HG03135 (cell line): ENCODE data around the gene MAFG.

Experiments
- ATAC-seq: cut with Tn5 transposase; IDR thresholded peaks from one replicate; pipeline ENCODE4 v1.9.1; 2021; ENCODE audit warnings: mild to moderate bottlenecking, moderate library complexity; ENCODE audit not compliant: unreplicated experiment

MAFG gene

DNA sequence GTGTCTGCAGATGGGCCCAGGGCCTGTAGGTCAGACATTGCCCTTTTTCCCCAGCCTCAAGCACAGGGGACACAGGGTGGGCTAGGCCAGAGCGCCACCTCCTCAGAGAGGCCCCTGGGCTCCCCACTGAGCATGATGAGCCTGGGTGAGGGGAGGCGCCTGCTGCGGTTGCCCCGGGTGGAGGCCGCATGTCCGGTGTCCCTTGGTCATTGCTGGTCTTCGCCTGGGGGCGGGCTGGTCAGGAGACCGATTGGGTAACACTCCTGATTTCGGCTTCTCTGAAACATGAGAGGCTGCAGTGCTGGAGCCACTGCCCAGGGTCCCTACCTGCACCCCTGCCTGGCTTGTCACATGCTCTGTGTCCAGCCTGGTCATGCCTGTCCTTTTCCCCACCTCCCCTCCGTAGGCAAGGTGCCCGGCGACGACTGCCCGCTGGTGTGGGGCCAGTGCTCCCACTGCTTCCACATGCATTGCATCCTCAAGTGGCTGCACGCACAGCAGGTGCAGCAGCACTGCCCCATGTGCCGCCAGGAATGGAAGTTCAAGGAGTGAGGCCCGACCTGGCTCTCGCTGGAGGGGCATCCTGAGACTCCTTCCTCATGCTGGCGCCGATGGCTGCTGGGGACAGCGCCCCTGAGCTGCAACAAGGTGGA lies 27.9 kb downstream of the MAFG start:
- ATAC-seq = no peak

- ATAC-seq = no peak
These were observed 28.6 kb downstream of the MAFG start for GRCh38 chr17:81898885-81899284.

DNA sequence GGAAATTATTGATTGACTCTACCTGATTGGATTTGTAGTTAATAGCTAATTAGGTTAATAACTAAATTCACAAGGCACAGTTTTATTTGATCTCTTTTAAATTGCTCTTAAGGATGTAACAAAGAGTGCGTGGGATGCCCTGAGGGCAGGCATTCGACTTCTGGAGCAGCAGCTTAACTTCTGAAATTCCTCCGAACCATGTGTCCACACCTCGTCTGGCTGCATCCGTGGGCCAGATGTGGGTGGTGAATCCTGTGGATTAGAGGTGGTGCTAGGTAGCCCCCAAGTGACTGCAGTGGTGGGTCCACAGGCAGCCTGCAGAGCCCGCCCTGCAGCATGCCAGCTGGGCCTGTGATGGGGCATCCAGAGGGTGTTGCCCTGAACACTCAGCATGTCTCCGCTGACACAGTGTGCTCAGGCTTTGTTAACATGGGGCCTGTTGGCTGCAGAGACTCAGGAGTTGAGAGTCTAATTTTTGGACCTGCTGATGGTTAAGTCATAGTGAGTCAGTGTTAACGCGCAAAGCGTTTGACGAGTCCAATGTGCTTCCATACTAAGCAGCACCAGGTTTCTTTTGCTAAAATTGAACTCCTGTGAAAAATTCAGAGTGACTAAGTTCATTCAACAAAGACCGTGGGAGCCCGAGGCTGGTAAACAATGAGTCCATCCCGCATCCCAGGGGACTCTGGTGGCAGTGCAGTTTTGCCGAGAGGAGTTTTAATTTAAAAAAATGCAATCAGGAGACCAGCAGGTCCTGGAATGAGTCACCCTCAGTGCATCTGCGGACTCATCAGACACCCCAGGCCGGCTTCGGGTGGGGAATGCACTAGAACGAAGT lies 29.3 kb downstream of the MAFG start:
- ATAC-seq = no peak

DNA sequence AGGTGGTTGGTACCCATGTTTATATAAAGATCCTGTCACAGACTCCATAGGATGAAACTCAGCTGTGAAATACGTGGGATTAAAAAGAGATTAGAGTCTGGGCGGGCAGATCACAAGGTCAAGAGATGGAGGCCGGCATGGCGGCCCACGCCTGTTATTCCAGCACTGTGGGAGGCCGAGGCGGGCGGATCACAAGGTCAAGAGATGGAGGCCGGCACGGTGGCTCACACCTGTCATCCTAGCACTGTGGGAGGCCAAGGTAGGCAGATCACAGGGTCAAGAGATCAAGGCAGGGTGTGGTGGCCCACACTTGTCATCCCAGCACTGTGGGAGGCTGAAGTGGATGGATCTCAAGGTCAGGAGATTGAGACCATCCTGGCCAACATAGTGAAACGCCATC lies 32.1 kb downstream of the MAFG start:
- ATAC-seq = no peak

DNA sequence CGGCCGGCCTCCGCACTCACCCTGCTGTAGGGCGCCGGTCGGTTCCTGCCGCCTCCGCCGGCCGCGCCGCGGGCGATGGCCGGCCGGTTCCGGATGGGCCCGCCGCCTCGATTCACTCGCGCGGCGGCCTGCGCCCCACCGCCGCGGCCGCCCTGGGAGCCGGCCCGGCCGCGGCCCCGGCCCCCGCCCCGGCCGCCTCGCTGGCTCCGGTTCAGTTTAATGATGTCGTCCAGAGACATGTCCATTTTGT lies 36.3 kb downstream of the MAFG start:
- ATAC-seq = no peak

- ATAC-seq = no peak
These were observed 36.9 kb downstream of the MAFG start for GRCh38 chr17:81890447-81891302.

DNA sequence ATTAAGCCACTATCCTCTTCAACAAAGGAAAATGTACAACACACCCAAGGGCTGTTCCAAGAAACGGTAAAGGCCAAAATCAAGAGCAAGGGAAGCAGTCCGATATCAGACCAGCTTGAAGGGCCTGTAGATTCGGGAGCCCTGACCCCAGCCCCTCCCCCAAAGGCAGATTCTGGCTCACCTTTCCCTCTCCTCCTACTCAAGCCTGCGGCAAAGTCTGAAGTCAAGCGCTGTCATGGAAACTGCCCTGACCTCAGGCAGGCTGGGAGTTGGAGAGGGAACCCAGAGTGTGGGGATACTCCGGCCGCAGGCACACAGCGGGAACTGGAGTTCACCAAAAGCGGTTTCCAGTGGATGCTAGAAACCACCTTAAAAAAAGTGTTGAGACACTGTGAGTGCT lies 37.9 kb downstream of the MAFG start:
- ATAC-seq = no peak

DNA sequence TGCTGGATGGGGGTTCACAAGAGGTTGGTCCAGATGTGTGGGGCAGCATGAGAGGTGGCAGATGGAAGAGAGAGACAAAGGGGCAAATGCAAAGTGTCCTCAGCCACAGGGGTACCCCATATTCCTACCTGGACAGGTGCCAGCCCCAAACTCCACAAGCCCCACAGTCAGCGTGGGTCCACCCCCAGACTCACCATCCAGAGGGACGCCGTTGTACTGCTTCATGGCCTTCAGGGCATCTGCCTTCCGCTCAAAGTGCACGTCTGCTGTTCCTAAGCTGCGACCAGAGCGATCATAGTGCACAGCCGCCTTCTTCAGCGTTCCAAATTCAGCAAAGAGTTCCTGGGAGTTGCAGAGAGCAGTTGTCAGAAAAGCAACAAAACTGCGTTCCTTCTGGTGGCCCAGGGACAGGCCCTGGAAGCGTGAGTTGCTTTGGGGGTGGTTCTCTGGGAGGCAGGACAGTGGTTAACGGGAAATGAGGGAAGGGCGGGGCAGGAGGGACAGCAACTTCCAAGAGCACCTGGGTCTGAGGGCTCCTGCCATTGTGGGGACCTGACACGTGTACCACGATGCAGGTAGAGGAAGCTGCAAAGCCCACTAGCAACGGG lies 38.4 kb downstream of the MAFG start:
- no peak for ATAC-seq

- ATAC-seq = no peak
These were observed 39.2 kb downstream of the MAFG start for GRCh38 chr17:81888105-81888987.

DNA sequence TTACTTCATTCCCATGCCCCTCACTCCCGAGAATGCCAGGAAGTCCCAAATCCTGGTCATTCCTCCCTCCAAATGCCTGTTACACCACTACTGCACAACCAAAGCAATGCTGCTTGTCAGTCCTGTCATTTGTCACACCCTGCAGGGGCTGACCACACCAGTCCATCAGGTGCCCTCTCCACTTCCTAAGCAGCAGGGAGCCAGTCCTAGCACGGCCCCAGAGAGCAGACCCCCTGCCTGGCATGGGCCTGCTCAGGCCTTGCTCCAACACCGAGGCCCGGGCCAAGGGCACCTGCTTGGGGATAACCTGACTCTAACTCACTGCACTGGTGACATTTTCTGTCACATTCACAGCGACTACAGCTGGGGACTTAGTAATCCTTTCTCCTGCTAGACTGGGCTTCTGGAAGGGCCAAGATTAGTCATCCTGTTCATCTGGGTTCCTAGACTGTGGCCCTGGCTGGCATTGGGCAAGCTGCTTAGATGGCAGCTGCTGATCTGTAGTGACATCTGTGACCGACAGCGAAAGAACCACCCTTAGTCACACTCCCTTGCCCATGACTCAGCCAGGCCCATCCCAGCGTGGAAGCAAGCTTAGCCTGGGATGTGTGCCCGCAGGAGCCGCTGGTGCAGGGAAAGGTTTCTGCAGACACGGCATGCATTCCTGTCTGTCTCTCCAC lies 41.5 kb downstream of the MAFG start:
- no peak for ATAC-seq

DNA sequence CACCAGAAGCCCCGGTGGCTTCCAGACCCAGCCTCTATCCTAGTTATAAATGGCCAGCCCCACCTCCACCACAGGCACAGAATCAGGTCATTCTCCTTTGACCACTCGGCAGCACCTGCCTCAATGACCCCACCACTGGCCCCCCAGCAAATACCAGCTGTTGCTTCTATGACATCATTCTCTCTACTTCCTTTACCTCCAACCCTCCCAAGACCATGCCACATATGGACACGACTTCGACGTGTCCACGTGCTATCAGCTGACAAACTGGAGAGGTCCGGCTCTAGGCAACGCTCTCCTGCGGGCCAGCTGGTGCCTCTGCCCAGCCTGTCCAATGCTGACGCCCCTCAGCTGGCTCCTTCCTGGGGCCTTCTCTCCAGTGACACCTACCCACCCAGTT lies 42.1 kb downstream of the MAFG start:
- no peak for ATAC-seq

DNA sequence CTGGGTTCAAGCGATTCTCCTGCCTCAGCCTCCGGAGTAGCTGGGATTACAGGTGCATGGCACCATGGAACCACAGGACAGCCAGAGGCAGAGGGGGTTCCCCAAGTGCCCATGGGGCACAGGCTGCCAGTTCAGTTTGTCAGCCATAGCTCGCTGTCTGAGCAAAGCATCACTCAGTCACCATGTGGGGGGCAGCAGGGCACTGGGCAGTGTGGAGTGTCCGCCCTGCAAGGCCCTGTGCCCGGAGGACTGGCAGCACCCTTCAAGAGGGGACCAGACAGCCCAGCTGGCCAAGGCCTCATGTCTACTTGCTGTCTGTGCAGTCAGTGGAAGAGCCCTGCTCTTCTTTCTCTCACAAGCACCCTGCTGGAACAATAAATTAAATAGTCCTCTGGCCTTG lies 42.6 kb downstream of the MAFG start:
- no peak for ATAC-seq

GRCh38 chr17:81884520-81884919 lies 43.0 kb downstream of the MAFG start:
- no peak for ATAC-seq

DNA sequence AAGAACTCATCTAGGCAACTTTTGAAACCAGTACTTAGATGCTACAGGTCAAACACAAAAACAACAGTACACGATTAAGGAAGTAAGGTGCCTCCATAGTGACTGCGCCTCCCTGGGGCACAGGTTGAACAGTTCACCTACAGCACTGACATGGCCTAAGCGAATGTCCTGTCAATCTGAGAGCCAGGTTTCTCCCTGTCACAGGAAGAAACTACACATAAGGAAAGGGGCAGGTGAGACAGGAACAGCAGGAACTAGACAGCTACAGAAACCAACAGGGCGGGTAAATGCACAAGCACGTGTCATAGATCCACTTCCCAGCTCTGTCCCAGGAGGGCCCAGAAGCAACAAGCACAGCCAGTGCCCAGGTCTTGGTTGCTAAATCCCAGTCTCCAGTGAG lies 48.4 kb downstream of the MAFG start:
- no peak for ATAC-seq

- ATAC-seq = no peak
These were observed 49.2 kb downstream of the MAFG start for GRCh38 chr17:81878294-81878693.

GRCh38 chr17:81877569-81877968 lies 50.0 kb downstream of the MAFG start:
- no peak for ATAC-seq

DNA sequence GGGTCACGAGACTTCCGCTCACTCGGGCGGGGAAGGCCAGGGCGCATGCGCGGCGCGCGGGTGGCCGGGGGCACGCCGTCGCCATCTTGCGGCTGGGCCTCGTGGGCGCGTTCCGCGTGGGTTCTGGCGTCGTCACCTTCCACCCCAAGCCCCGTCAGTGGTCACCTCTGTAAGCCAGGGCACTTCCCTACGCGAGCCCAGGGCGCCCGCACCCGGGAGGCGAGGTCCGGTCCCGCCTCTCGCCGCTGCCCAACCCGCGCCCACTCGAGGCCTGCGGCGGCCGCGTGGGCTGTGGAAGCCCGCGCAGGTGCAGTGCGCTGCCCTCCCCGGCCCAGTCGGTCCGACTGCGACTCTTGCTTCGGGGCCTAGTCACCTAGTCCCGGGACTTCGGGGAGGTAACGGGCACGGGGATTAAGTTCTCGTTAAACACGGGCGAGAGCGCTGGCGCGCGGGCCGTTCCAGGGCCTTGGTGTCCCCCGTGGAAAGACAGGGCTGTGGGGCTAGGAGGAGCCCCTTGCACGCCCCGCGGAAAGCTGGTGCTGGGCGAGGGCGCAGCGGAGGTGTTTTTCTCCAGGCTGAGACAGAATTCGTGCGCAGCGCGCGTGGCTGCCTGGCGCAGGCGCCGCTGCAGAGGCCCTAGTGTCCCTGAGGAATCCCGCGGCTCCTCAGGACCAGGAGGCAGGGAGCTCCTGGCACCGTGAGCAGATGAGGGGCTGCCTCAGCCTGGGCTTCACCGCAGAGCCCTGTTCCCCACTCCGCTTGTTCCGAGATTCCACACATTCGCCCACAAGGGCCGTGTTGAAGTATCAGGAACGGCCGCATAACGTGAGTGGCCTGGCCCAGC lies 55.9 kb downstream of the MAFG start:
- peak; percentile 48 for ATAC-seq

DNA sequence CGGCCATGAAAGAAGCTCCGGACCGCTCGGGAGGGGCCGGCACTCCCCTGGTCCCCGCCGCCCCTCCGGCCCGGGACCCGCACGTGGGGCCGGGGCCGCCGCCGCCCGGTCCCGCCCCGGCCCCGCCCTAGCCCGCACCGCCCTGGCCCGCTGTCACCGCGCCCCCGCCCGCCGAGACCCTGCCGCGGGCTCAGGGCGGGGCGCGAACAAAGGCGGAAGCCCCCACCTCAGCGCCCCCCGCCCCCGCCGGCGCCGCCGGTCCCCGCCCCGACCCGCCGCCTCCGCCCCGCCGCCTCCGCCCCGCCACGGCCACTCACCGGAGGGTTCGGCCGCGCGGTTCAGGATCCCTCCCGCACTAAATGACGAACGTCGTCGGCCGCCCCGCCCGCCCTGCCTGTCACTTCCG lies 56.6 kb downstream of the MAFG start, which contains the start of gene ARHGDIA:
Gene ARHGDIA, minus strand, starts transcription at position 357 of the 406 bp plus-strand sequence. CDS start 1,407 bp downstream, outside the sequence.
- peak; percentile 15 for ATAC-seq
